ENCODE measurements around the gene RCAN2.

The RCAN2 gene

DNA sequence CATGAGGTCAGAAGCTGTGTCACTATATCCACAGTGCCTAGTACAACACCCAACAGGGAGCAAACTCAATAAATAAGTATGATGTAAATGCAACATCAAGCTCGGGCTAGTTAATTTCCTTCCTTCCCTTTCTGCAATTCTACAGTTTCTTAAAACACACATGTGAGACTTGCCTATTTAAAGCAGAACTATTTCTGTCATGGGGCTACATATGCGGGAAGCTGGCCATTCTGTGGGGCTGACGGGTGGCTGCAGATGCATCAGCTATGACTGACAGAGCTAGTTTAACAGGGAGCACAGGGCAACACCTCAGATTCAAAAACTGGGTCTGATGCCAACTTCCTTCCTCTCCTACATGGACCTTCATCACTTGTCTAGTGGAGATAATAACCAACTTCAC lies 202.4 kb downstream of the RCAN2 start:
- DNase-seq = no peak

DNA sequence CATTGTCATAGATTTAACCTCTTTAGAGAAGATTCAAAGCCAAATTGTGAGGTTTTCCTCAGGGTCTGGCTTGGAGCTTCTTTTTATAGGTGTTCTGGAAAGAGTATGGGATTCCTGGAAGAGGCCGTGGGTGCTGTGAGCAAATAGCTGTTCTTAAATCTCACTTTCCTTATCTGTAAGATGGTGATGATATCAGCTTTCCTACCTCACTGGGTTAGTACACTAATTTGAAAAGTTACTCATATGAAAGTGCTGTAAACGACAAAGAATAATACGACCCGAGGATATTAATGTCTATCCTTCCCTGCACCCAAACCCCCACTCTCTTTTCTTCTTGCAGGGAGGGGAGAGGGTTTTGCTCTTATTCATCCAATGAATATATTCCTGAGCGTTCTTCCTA lies 203.6 kb downstream of the RCAN2 start:
- DNase-seq = no peak

DNA sequence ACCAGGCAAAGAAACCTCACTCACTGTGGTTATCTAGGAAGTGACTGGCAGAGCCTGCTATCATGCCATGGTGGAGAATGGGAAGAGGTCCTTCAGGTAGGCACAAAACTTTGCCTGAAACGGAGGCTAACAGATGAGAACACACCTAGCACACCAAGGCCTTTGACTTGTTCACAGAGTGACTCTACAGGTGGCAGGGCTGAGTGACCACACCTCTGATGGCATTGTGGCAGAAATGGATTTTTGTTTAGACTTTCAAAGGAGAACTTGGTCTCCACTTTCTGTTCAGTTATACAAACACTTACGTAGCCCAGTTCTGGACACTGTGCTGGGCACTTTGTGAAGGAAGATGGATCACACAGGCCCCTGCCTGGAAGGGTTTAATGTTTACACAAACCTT lies 204.2 kb downstream of the RCAN2 start:
- no peak for DNase-seq

DNA sequence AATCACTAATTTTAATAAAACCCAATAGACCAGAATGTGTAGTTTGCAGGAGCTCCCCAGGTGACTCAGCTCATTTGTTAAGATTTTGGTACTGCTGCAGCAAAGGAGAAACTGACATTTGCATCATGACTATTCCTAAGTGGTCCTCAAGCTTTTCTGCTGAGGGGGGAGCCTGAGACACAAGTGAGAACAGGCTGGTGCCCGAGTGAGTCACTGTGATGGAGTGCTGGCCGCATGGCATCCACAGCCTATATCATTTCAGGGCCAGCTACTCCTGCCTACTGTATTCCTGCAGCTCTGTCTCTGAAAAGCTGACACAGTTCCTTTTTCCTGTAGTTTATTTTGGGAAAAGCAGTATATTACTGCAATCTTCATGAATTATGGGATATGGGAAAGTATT lies 206.8 kb downstream of the RCAN2 start:
- no peak for DNase-seq

DNA sequence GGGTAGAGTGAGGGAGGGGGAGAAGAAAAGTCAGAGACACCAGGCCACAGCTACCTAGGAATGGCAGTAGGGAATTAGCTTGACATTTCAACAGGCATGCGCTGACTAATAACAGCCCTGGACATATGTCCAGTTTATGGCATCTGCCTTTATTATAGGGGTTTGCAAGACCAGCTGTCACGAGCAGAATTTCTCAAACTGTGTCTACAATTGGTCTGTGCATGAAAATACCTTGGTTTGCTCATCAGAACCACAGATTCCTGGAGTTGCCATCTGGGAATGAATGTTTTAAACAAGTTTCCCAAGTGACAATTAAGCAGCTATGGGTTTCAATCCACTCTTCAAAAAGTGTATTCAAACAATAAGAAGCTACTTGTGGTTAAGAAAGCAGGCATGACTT lies 210.1 kb downstream of the RCAN2 start:
- DNase-seq = no peak

DNA sequence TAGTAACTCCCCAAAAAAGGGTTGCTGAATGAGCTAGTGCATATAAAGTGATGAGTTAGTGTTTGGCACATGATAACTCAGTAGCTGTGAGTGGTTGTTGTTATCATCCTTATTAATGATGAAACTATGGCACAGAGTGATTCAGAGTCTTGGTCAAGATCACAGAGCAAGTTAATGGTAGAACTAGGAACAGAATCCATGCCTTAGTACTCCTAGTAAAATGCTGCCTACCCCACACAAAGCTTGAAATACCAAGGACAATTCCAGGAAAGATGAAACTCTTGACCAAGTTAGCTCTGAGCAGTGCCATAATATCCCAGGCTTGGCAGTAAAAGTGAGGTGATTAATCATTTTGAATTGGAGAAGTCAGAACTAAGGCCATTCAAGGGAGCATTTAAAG lies 211.4 kb downstream of the RCAN2 start:
- no peak for DNase-seq

DNA sequence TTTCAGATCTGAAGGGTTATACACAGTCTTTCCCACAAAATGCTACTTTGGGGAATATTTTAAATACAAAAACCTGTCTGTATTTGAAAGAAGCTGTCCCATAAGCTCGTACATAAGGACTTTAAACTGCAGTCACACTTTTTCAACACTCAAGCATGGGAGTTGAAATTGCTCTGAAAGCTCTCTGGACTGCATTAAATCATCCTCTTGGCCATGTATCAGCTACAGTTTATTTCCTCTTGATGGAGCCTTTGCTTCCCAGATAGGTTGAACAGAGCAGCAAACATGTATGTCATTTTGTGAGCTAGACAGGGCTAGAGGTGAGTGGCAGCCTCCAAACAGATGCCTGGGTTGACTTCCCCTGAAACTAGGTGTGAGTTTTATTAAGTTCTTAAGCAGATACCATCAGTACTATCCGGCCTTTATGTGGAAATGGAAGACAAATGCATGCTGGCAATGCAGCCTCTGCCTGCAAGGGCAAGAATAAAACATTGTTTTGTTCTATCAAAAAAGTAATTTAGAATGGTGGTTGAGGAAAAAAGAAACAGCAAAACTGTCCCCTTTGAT lies 214.6 kb downstream of the RCAN2 start:
- no peak for DNase-seq

DNA sequence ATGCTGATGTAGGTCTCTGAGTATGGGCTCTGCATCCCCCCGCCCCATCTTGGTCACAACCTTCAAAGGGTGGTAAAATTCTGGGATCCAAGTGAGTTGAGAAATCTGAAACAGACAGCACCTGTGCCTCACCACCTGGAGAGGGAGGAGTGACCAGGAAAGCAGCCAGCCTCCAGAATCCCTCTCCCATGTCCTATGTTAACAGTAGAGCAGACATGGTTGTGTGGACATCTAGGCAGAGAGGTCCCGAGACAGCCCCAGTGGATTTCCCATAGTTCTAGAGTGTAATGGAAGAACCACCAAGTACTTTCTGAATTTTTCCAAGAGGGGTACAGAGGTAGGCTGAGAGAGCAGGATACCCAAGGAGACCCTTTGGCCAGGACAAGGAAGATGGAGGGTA lies 216.7 kb downstream of the RCAN2 start:
- DNase-seq = no peak

DNA sequence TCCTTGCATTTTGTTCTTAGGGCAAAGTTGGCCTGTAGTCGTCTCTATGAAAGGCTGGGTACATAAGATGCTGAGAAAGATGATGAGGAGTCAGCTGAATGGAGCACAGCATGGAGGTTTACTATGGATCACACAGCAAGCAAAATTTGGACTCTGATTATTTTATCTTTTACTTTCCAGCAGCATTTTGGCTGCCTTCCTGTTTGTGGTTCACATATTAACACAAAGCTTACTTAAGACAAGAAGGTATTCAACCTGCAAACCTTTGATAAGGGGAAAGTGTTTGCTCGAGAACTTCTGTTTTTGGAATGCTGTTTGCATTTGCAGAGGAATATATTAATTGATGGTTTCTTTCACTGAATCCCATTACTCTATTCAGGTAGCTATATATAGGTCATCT lies 217.3 kb downstream of the RCAN2 start:
- DNase-seq = no peak

DNA sequence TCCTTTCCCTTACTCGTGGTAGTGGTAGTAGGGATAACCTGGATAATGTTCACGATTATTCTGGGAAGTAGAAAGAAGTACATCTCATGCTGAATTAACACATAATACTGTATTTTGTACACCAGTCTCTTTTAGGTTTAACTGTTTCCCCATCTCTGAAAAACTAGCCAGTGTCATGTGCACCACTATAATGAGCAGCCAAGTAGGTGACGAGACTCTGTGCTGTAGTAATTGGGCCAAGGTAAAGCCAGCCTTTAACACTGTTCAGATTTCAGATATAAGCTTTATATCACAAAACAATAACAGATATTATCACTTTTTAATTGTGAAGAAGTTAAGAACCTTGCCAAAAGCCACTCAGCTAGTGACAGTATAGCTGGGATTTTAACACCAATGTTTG lies 219.5 kb downstream of the RCAN2 start:
- DNase-seq = no peak

DNA sequence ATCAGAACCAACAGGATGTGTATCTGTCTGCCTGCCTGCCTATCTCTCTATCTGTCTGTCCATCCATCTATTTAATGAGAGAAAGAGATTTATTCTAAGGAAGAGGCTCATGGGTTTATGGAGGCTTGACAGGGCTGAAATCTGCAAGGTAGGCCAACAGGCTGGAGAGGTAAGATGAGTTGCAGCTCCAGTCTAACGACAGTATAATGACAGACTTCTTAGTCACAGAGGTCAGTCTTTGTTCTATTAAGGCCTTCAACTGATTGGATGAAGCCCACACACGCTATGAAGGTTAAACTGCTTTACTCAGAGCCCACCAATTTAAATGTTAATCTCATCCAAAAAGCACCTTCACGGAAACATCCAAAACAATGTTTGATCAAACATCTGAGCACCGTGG lies 220.1 kb downstream of the RCAN2 start:
- no peak for DNase-seq

DNA sequence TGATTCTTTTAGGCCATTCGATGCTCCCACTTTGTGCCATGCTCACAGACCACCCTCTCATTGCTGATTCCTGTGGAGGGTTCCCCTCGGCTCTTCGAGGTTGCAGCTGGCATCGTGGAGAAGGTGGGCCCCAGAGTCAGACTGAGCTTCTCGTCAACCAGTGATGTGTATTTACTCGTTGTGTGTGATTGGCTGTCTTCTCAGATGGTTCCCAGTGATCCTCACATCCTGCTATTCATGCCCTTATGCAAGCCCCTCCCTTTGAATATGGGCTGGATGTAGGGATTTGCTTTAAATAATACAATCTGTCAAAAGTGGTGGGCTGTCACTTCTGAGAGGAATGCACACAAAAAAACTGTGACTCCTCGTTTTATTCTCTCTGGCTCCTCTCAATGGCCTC lies 220.9 kb downstream of the RCAN2 start:
- DNase-seq = no peak

DNA sequence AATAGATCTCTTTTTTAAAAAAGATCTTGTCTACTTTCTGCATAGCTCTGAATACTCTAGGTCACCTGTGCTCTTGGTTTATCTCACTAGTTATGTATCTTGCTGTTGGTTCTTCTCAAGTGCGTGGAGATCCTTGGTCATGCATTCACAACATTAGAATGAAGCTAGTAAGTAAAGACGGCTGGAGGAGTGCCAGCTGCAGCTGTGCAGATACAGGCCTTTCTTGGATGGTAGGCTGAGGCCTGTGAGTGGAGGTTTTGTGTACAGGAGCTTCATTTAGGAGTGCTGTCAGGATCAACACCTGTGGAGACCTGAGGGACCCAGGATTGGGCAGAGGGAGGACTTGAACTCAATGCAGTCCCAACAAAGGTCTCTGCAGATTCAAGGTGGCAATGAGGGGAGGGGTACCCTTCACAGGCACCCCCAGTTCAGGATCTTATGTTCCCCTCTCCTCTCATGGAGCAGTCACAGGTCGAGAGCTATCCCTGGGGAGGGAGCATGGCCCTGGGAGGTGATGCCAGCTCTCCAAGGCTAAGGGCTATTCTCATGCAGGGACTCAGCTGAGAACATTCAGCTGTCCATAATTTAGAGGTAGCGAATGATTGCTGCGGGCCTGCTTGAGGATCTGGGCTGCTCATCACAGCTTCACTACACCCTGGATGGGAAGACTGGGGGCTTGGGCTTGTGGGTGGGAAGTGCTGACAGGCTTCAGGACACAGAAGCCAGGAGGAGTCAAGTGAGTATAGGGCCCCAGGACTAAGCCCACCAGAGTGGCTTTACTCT lies 221.6 kb downstream of the RCAN2 start:
- no peak for DNase-seq

DNA sequence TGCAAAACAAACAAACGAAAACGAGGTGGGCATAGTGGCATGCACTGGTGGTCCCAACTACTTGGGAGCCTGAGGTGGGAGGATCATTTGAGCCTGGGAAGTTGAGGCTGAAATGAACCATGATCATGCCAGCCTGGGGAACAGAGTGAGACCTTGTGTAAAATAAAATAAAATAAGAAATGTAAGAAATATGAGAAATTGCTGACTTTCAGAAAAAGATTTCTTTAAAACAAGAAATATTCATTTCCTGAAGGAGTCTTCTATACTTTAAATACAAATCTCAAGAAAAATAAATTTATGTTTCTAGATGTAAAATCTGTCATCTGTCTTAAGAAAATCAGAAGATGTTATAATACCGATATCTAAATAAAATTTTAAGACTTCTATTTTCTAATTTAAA lies 223.7 kb downstream of the RCAN2 start:
- no peak for DNase-seq

DNA sequence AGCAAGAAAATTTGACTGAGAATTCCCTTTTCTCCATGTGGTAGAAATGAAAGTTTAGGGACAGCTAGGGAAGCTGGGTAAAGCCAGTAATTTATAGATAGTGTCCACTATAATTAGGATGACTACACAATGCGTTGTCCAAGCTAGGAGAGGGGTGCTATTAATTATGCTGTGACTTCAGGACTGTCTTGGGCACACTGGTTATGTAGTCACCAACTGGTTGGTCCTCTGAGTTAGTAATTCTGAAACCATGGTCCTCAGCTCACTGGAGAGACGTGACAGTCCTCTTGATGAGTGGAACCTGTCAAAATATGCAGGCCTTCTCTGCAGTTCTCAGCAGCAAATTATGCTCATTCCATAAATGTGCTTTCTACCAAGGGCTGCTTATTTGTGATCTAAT lies 225.9 kb downstream of the RCAN2 start:
- no peak for DNase-seq

DNA sequence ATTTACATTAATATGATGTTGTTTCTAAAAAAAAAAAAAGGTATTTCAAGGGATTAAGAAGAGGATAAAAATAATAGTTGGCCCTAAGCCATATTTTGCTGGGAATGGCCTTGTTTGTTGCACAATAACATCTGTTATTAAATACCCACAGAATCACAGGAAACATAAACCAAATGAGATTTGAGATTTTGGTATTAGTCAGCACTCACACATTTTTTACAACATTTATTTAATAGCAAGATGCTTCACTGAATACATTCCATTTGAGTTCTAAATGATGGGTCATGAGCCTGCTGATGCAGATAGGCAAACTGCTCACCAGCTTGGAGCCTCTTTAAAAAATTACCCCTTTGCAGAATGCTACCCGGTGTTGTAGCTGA lies 227.6 kb downstream of the RCAN2 start:
- no peak for DNase-seq

DNA sequence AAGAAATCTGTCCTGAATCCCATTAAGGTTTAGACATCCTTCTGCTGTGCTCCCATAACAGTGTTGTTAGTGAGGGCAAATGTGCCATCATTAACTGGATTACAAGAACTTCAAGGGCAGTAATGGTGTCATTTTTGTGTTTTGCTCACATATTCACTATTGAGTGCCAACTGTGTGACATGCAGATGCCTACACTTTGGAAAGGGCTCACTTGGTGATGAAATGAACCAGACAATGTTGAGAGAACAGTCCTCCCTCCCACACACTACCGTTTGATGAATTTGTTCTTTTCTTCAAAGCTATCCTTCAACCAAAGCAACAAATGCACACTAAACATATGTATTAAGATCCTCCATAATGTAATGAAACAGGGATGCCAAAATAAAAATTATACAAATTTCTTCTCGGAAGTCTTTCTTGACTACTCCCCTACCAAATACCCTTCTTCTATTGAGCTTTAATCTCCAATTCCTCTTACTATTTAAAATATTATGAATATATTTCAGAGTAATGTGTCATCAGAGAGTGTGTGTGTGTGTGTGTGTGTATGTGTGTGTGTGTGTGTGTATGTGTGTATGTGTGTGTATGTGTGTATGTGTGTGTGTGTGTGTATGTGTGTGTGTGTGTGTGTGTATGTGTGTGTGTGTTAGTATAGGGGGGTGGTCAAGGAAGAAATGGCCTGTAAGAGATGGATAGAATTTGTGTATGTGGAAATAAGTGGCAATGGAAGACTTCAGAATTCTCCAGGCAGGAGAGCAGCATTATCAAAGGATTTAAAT lies 228.1 kb downstream of the RCAN2 start:
- no peak for DNase-seq

DNA sequence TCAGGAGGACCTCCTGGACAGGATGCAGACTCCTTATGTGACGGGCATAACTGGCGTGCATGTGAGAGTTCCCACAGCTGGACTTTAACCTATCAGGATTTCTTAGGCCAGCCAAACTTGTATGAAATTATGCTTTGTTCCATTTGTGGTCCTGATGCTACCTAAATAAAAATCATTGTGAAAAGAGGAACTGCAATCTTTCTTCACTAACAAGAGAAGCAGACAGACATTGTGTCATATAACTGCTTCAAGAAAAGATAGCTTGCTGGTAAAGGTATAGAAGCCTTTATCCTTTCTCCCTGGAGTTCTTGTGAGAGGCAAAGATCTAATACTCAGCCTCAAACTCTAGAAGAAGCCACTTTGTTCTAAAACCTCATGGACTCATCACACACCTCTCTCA lies 233.0 kb downstream of the RCAN2 start:
- no peak for DNase-seq

DNA sequence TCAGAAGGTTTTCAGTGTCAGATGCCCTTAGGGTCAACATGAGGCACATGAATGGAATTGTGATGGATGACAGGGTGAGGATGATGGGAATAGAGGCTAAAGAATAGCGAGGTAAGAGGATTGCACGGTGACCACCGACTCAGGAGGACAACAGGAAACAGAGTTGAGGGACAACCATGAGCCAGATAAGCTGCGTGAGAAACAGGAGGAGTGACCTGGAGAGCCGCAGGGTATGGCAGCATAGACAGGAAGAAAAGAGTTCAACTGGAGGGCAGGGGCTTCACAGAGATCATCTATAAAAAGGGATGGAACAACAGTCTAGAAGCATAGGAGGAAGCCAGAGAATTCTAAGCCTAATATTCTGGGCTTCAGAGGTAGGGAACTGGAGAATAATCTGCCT lies 235.7 kb downstream of the RCAN2 start:
- DNase-seq = no peak

DNA sequence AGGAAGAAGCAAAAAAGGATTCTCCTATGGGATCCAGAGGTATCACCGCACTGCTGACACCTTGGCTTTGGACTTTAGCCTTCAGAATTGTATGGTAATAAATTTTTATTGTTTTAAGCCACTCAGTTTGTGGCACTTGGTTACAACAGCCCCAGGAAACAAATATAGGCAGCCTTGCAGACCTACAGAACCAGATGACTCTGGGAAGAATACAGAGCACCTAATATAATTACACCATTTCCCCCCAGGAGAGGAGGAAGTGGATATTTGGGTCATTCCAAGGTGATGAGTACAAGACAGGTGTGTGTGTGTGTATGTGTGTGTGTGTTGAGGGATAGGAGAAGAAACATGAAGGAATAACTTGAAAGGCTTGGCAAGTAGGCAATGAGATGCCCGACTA lies 236.3 kb downstream of the RCAN2 start:
- no peak for DNase-seq

DNA sequence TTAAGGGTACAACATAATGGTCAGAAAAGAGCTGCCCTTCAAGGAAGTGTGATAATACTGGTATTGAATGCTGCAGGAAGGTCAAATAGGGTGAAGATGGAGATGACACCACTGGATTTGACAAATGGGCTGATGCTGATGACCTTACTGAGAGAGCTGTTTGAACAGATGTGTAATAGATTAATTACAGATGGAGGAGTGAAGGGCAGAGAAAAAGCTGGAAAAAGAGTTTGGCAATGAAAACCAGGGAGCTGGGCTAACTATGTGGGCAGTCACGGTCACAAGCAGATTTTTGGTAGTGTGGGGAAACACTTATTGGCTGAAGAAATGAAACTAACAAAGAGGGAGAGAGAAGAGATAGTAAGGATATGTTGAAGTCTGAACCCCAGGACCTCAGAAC lies 236.9 kb downstream of the RCAN2 start:
- DNase-seq = no peak

DNA sequence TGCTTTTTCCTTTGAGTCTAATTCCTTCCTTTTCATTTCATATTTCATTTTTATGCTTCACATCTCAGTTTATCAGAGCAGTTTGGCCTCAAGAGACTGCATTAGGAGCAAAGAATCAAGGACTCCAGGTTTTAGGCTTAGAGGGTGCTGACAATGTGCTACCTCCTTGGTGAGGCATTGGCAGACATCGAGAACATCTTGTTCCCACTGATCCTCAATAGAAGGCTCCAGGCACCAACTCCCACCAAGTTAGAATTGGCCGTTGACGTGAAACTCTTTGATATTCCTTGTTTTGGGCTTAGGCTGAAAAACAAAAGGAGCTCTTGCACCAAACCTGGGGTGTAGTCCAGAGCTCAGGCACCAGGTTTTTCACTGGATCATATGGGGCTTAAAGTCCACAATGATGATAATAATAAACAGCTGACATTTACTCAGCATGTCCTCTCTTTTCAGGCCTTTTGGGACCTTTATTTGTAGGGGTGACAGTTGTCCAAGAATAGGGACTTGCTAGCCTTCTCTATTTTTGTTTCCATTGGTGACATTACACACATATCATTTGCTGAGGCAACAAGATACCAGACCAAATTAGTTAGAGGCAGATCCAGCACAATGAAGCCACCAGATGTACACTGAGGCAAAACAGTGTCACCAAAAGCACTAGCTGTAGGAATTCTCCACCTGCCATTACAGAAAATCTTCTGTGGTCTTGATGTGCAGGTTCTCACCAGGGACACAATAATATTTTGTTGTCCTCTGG lies 239.5 kb downstream of the RCAN2 start:
- no peak for DNase-seq

DNA sequence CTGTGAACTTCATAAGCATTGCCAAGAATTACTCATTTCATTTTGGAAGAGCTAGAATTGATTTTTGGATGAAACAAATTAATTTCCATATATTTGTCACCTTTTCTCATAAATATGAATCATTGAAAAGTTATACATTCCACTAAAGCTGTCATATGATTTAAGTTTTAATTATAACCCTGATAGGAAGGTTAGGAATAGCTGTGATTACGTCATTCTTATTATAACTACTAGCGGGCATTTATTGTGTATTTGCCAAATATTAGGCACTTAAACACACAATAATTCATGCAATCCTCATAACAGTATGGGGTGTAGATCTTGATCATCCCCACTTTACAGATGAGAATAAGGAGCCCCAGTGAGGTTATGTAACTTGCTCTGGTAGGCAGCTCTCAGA lies 243.1 kb downstream of the RCAN2 start:
- DNase-seq = no peak

DNA sequence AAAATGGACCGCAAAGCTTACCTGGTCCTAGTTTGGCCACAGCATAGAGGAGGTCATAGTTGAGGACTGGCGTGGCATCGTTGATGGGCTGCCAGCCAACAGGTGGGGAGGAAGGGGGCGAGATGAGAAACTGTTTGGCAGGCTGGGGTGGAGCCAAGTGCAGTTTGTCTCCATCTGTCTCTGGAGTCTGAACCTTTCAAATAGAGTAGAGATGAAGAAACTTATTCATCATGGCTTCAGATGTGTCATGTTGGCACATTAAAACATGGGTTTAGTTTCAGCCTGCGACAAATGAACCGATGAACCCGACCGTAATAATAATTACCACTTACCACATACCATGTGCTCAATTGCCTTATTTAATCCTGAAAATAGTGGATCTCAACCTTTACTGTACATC lies 244.5 kb downstream of the RCAN2 start:
- no peak for DNase-seq
